Parathyroid adenoma (tissue), 2 donors: Measurements from ENCODE around the gene STARD10.
A peak's percentile ranks its signal among the peaks of the same experiment; 100 is the strongest.
"Not testable (repeated sequence)": the region's sequence is repeated elsewhere in the genome, so short reads cannot be mapped to it uniquely, and the experiment has no call there.

Experiments
- H2AFZ ChIP-seq: fragments of 300-600 bp; sonication (generic); one replicate; pipeline ENCODE4 v1.7.0; 2017; ENCODE audit warnings: antibody characterized with exemption, mild to moderate bottlenecking
- H3K27ac ChIP-seq: fragments of 300-600 bp; sonication (generic); one replicate; pipeline ENCODE4 v1.7.0; 2017
- H3K27me3 ChIP-seq: fragments of 300-600 bp; sonication (generic); one replicate; pipeline ENCODE4 v1.7.0; 2017; ENCODE audit warnings: low read length; ENCODE audit not compliant: control insufficient read depth, insufficient read depth
- H3K36me3 ChIP-seq: fragments of 300-600 bp; sonication (generic); one replicate; pipeline ENCODE4 v1.7.0; 2017; ENCODE audit warnings: low read length; ENCODE audit not compliant: control insufficient read depth, insufficient read depth
- H3K4me1 ChIP-seq: fragments of 300-600 bp; sonication (generic); one replicate; pipeline ENCODE4 v1.7.0; 2017; ENCODE audit warnings: control low read depth
- H3K4me2 ChIP-seq: fragments of 300-600 bp; sonication (generic); one replicate; pipeline ENCODE4 v1.7.0; 2017; ENCODE audit warnings: low read length
- H3K4me3 ChIP-seq: fragments of 300-600 bp; sonication (generic); one replicate; pipeline ENCODE4 v1.7.0; 2017; ENCODE audit warnings: low read depth, low read length
- H3K79me2 ChIP-seq: fragments of 300-600 bp; sonication (generic); one replicate; pipeline ENCODE4 v1.7.0; 2017; ENCODE audit warnings: control low read depth
- H3K9ac ChIP-seq: fragments of 300-600 bp; sonication (generic); one replicate; pipeline ENCODE4 v1.7.0; 2017; ENCODE audit warnings: mild to moderate bottlenecking
- H3K9me3 ChIP-seq: fragments of 300-600 bp; sonication (generic); one replicate; pipeline ENCODE4 v1.7.0; 2017; ENCODE audit warnings: low read length; ENCODE audit not compliant: control insufficient read depth
- CTCF ChIP-seq: fragments of 300-600 bp; sonication (generic); IDR thresholded peaks from one replicate; pipeline ENCODE4 v1.7.0; 2017; ENCODE audit warnings: antibody characterized with exemption, mild to moderate bottlenecking
- donor health status: primary hyperparathyroidism.

STARD10 gene

GRCh38 chr11:72814286-72815109 lies 20.7 kb upstream of the STARD10 start, which contains the start of gene ATG16L2:
Gene ATG16L2 (plus strand): TSS chr11:72814411. CDS start chr11:72814446, 35 bp downstream.
- peaks cover 7% of the 10 kb centered on the region for H3K4me1 ChIP-seq
- H3K27me3 ChIP-seq, result no peaks in the 10 kb centered on the region
- peak within 1 kb of the TSS; percentile 89 for H3K27ac ChIP-seq
- no peaks in the 10 kb centered on the region for H3K9me3 ChIP-seq
- H3K4me2 ChIP-seq, result peak within 1 kb of the TSS; percentile 92
- no peaks in the 10 kb centered on the region for H3K36me3 ChIP-seq
- H2AFZ ChIP-seq, result peak within 1 kb of the TSS; percentile 87
- peak within 1 kb of the TSS; percentile 83 for H3K4me3 ChIP-seq
- no peak for TF ChIP-seq CTCF
- H3K79me2 ChIP-seq, result no peaks in the 10 kb centered on the region
- peak within 1 kb of the TSS; percentile 80 for H3K9ac ChIP-seq

- Histone ChIP-seq H3K79me2 (no peaks in the 10 kb centered on the region), H3K27me3 (no peaks in the 10 kb centered on the region), H2AFZ (peak overlapping the region; percentile 87), H3K4me2 (peak overlapping the region; percentile 92), H3K27ac (peak overlapping the region; percentile 89), H3K4me3 (peak overlapping the region; percentile 83), H3K9me3 (no peaks in the 10 kb centered on the region), H3K9ac (peak overlapping the region; percentile 80), H3K4me1 (peaks cover 7% of the 10 kb centered on the region), H3K36me3 (no peaks in the 10 kb centered on the region)
- no peak for TF ChIP-seq CTCF
Measured at GRCh38 chr11:72813740-72814285, 20.0 kb upstream of the STARD10 start.

- peak overlapping the region; percentile 83 for H3K4me3 ChIP-seq
- peak overlapping the region; percentile 89 for H3K27ac ChIP-seq
- no peaks in the 10 kb centered on the region for H3K9me3 ChIP-seq
- H3K9ac ChIP-seq, result no peak overlapping the region
- H3K4me2 ChIP-seq, result peak overlapping the region; percentile 92
- H3K27me3 ChIP-seq, result no peaks in the 10 kb centered on the region
- no peaks in the 10 kb centered on the region for H3K79me2 ChIP-seq
- no peaks in the 10 kb centered on the region for H3K36me3 ChIP-seq
- peaks cover 7% of the 10 kb centered on the region for H3K4me1 ChIP-seq
- H2AFZ ChIP-seq, result peak overlapping the region; percentile 87
- TF ChIP-seq CTCF, result peak; percentile 17
Measured at GRCh38 chr11:72812967-72813739, 19.3 kb upstream of the STARD10 start.

GRCh38 chr11:72812604-72812966 lies 18.7 kb upstream of the STARD10 start:
- Histone ChIP-seq H3K4me2 (peak overlapping the region; percentile 49), H2AFZ (peak overlapping the region; percentile 38), H3K4me3 (peak overlapping the region; percentile 22), H3K36me3 (no peaks in the 10 kb centered on the region), H3K79me2 (no peaks in the 10 kb centered on the region), H3K9me3 (no peaks in the 10 kb centered on the region), H3K27ac (no peak overlapping the region), H3K9ac (no peak overlapping the region), H3K27me3 (no peaks in the 10 kb centered on the region), H3K4me1 (peaks cover 7% of the 10 kb centered on the region)
- TF ChIP-seq CTCF, result no peak

GRCh38 chr11:72811686-72812085 lies 17.8 kb upstream of the STARD10 start:
- H3K27me3 ChIP-seq, H3K27ac ChIP-seq, H3K9ac ChIP-seq, H3K36me3 ChIP-seq, H3K79me2 ChIP-seq, H3K4me3 ChIP-seq, H3K4me1 ChIP-seq, H2AFZ ChIP-seq, H3K4me2 ChIP-seq, H3K9me3 ChIP-seq: not testable (repeated sequence)
